Adrenal gland (tissue), 5 donors: ENCODE results near the gene VARS1.
"Not testable (repeated sequence)": the region's sequence is repeated elsewhere in the genome, so short reads cannot be mapped to it uniquely, and the experiment has no call there.

Source experiments
- CTCF ChIP-seq, 6 experiments: fragments of 450-650 bp in 4 of 6; fragments of 200-600 bp in 2 of 6; sonication (generic) in 1 of 6; IDR thresholded peaks; 1 replicate in 5 of 6; 2 replicates in 1 of 6; pipeline versions ENCODE4 v1.5.1 to v1.8.0; 2016 to 2021; ENCODE audit warnings: antibody characterized with exemption in 6 of 6, mild to moderate bottlenecking in 2 of 6, moderate library complexity in 1 of 6
- POLR2A ChIP-seq, 2 donors: fragments of 450-650 bp; IDR thresholded peaks; one replicate each; pipeline ENCODE4 v1.6.1; 2017; ENCODE audit warnings: antibody characterized with exemption in 2 of 2, mild to moderate bottlenecking in 2 of 2, moderate library complexity in 1 of 2
- donor health status: DM: no; HTN: no; CAD: no.

- TF ChIP-seq CTCF, POLR2A (IDR thresholded peaks at IDR 0.05): not testable (repeated sequence)
Observed at GRCh38 chr6:31801031-31801927, 5.7 kb upstream of the VARS1 start.
